C1 segment of cervical spinal cord (tissue), 14 donors: ENCODE results near the gene OR7G2.
A peak's percentile ranks its signal among the peaks of the same experiment; 100 is the strongest.

Source experiments
- DNase-seq, 14 donors: peaks; one replicate each; lab custom pipeline; 2025; lab: John Stamatoyannopoulos, UW

OR7G2 gene

DNA sequence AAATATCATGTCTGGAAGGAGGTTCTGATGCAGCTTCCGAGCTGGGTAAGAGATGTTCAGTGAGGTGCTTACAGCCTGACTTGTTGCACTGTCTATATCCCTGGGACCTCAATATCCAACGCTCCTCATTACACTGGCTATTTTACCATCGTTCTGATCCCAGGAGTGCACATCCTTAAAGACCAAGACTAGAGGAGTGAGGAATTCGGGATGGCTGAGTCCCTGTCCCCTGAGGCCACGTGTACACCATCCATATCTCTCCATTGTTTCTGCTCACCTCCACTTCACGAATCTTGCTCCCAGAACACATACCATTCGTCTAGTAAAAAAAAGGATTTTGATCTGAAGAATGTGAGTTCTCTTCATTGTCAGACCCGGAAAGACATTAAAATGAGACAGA, at the start of gene OR7G2:
TSS of gene OR7G2 (minus strand) at position 101 of the 400 bp plus-strand sequence. CDS start 4,232 bp downstream, outside the sequence.
- DNase-seq: no peak

DNA sequence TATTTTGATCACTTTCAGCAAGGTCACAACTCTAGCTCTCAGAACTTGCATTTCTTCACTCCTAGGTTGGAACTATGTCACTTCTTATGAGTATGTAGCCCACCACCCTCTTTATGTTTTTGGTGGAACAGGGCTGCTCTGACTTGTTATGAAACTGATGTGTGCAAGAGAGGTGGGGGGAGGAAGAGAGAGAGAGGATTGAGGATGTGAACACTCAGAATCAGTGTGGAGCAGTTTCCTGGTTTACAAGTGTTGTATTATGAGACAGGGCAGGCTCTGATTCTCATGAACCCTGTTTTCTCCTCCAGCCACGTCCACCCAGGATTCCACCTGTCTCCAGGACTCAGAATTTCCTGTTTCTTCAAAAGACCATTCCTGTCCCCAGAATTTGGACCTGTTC, 49.0 kb upstream of the OR7G2 start:
- no peak for DNase-seq

- DNase-seq: no peak
These were observed 48.3 kb upstream of the OR7G2 start for GRCh38 chr19:9155591-9155990.

- no peak for DNase-seq
These were observed 44.1 kb upstream of the OR7G2 start for GRCh38 chr19:9151367-9151766.

GRCh38 chr19:9150650-9151049, 43.4 kb upstream of the OR7G2 start:
- no peak for DNase-seq

DNA sequence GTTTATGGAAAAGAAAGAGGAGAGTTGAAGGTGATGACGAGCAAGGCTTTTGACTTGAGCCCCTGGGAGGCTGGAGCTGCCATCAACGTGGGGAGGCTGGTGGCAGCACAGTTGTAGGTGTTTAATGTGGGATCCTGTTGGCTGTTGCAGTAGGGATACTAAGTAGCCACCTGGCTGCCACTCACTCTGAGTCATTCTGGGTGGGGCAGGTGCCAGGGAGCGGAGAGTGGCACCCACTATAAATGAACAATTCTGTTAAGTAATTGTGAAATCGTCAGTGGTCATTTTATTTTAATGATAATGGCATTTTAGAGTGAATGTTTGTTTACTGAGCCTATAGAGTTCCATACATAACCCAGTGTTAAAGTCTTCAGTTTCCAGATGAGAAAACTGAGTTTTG, 42.7 kb upstream of the OR7G2 start:
- DNase-seq: no peak

DNA sequence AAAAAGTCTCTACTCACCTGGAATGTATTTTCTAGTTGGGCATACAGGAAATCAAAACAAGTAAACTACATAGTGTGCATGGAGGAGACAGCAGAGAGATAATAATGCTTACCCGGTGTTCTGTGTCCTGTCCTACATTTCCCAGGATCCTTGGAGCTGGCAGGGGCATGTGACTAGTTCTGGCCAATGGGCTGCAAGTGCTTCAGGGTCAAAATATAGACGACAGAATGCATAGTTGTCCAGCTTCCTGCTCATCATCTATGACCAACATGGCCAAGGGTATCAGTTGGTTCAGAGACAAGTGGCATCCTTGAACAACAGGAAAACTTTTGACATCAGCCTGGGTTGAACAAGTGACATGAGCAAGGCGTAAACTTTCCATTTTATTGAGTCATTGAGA, 41.4 kb upstream of the OR7G2 start:
- DNase-seq: no peak

DNA sequence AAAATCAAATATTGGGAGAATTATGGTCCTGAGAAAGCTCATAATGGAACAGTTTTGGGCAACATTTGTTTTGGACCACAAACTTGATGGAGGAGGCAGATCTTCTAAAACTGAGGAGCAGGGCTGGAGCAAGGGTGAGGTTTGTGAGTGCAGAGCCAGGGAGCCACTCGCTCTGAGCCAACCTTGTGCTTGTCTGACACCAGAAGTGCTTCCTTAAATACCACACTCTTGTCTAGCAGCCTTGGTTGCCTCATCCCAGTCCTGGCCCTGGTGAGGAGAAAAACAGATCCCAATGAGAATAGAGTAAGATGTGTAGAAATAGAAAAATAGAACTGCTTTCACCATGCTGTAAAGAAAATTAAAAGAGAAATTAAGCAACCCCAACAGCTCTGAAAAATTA, 39.6 kb upstream of the OR7G2 start:
- DNase-seq: no peak

GRCh38 chr19:9144920-9145319, 37.6 kb upstream of the OR7G2 start:
- DNase-seq: no peak

DNA sequence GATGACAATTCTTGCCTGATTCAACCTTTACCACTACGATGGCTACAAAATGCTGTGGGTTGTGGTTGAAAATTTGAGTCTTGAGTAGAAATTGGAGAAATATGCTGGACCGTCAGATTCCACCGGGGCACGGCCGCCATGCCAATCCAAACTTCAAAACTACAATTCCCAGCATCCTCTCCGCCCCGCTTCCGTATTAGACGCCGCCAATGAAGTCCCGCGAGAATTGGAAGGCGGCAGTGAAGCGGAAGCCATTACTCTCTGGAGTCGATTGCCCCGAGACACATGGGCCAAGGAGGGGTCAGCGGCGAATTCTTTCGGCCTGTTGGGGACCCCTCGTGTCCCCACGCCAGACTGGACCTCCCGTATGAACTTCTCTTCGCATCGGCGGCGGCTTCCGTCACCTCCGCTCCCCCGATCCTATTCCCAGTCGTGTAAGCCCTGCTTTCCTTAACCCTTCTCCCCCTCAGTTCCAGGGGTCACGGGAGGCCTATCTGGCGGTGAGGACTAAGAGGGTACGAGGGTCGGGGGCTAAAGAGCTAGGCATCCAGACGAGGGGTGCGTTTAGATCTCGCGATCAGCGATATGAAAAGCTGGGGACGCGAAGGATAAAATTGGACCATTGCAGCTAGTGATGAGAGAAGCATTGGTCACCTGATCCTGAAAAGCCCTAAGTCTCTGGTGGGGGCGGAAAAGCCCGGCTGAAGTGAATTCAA, 33.0 kb upstream of the OR7G2 start, which contains the start of gene ZNF317:
TSS of gene ZNF317 (plus strand) at position 239 of the 716 bp plus-strand sequence. CDS start 15,620 bp downstream, outside the sequence.
- peak; percentile 62 to 90 (median 84) for DNase-seq

- no peak for DNase-seq
These were observed 32.4 kb upstream of the OR7G2 start for GRCh38 chr19:9139609-9140158.

DNA sequence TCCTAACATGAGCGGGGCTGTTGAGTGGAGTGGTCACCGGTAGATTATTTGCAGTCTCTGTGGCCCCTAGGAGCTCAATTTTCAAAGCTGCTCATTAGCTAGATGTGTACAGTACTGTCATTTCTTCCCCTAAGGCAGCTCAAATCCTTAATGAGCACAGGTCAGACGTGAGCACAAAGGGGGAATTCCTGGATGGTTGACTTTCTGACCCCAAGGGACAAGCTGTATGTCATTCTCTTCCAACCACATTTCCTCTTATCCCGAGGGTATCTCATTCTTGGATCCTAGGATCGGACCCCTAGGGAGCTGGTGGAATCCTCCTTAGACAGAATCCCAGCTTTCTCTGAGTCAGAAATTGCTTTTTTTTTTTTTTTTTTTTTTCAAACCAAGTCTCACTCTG, 25.1 kb upstream of the OR7G2 start:
- DNase-seq: no peak

GRCh38 chr19:9130965-9131364, 23.7 kb upstream of the OR7G2 start:
- DNase-seq: no peak

DNA sequence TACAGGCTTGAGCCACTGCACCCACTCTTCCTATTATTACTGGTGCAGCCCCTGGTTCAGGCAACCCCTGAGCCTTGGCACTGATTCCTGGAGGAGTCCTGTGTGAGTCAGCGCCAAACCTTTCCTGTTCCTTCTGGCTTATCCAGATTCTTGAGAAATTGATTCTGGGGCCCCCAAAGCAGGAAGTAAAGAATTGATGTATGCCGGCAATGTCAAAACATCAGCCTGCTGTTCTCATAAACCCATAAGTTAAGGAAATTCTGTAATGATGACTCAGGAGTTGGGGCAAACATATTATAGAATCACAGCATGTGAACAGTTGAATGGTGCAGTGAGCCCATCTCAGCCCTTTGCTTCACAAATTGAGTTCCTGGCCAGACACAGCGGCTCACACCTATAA, 20.9 kb upstream of the OR7G2 start:
- no peak for DNase-seq

- no peak for DNase-seq
These were observed 19.7 kb upstream of the OR7G2 start, which contains the start of gene OR7G3 for GRCh38 chr19:9126900-9127405. TSS of gene OR7G3 (minus strand) at chr19:9126950. CDS start at chr19:9126950, 0 bp downstream.

- no peak for DNase-seq
These were observed 9.3 kb upstream of the OR7G2 start for GRCh38 chr19:9116547-9116946.

- no peak for DNase-seq
These were observed 8.1 kb upstream of the OR7G2 start, which contains the start of gene OR7G1 for GRCh38 chr19:9115307-9115813. TSS of gene OR7G1 (minus strand) at chr19:9115763. CDS start at chr19:9115763, 0 bp downstream.

DNA sequence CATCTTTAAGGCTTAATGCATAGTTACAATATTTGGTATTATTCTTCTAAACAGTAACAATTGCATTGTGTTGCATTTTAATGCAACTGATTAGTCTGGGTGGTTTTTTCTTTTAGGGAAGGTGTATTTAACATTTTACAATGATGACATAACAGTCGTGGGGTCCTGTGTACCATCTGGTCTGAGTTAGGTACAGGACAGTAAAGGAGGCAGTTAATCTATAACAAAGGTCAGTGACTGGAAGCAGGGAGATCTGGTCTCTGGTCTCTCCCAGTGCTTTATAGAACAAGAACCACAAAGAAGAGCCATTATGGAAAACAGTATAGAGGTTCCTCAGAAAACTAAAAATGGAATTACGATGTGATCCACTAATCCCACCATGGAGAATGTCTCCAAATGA, 2.7 kb upstream of the OR7G2 start:
- DNase-seq: no peak

GRCh38 chr19:9086761-9087160, 20.5 kb downstream of the OR7G2 start, which contains the start of gene OR1M1:
TSS of gene OR1M1 (plus strand) at chr19:9087061. CDS start at chr19:9093245, 6,184 bp downstream.
- no peak for DNase-seq

- no peak for DNase-seq
These were observed 28.6 kb downstream of the OR7G2 start for GRCh38 chr19:9078651-9079050.

DNA sequence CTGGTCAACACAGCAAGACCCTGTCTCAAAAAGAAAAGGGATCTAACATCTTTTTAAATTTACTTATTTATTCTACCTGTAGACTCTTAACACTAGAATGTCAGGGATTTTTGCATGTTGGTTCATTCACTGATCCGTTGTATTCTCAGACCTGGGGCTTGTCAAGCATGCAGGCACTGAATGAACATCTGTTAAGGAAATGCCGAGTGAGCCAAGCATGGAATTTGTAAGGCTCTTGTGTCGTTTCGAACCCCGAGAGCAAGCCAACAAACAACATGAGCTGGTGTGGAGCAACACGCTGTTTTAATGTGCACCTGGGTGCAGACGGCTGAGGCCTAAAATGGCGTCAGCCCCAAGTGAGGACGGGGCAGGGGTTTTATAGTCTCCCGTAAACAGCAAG, 30.4 kb downstream of the OR7G2 start:
- DNase-seq: no peak

GRCh38 chr19:9075064-9075949, 32.0 kb downstream of the OR7G2 start:
- peak in 9 of 14 donors; percentile 1 to 81 (median 25) for DNase-seq
